BJ (cell line): ENCODE results near the gene PCSK2. TPM values are rescaled to one million over a fixed set of nuclear protein-coding genes. Genes with fewer than 3 reads are reported as not detected.

Experiments used
- CTCF ChIA-PET: fragments of 350-600 bp; formaldehyde crosslinking; extraction: SDS; loops from one replicate; lab custom pipeline; 2021; ENCODE audit warnings: antibody characterized with exemption, inconsistent platforms; lab: Yijun Ruan, JAX
- POLR2A ChIA-PET: fragments of 300-600 bp; sonication (Branson Sonifier 250); formaldehyde crosslinking; extraction: SDS; loops from one replicate; lab custom pipeline; 2021; ENCODE audit warnings: antibody characterized with exemption; lab: Charles Lee
- DNase-seq: peaks from one replicate; pipeline ENCODE4 v3.0.0-alpha.2; 2011; ENCODE audit warnings: low read depth
- H3K27me3 ChIP-seq: 2 replicates; pipeline ENCODE4 v1.6.0; 2011; ENCODE audit warnings: low read length; ENCODE audit not compliant: control insufficient read depth, insufficient read depth
- H3K36me3 ChIP-seq: 2 replicates; pipeline ENCODE4 v1.5.1; 2011; ENCODE audit warnings: low read length; ENCODE audit not compliant: control insufficient read depth, insufficient read depth
- H3K4me3 ChIP-seq: 2 replicates; pipeline ENCODE4 v1.5.1; 2011; ENCODE audit warnings: low read depth, mild to moderate bottlenecking, control low read depth, low read length
- CTCF ChIP-seq: IDR thresholded peaks from 2 replicates; pipeline ENCODE4 v1.5.1; 2011; ENCODE audit warnings: low read depth, mild to moderate bottlenecking, control low read depth, inconsistent platforms, low read length, moderate library complexity; ENCODE audit not compliant: insufficient read depth
- polyA plus RNA-seq: library from polyadenylated mRNA; depleted of rRNA; stranded (reverse); fragments of >200 nt; gene quantifications from 2 replicates; pipeline ENCODE4 v1.2.3, GENCODE V29; 2011

Gene PCSK2
- polyA plus RNA-seq, 1 experiment = not detected

- H3K27me3 ChIP-seq = 0 out of 2 replicates have a peak, but pooled peaks cover 1% of the 10 kb centered on the region
- no peak overlapping the region for H3K4me3 ChIP-seq
- ChIA-PET CTCF (interaction anchor here (1.7 kb wide), 1 partner anchor 637 kb away, joined by 7 read pairs; no protein-coding TSS in a partner anchor), POLR2A (no interaction called here)
- DNase-seq = no peak
- H3K36me3 ChIP-seq = no peaks in the 10 kb centered on the region
- no peak for TF ChIP-seq CTCF
Measured at GRCh38 chr20:17438436-17439039, 211.7 kb downstream of the PCSK2 start.

- DNase-seq = no peak
- POLR2A ChIA-PET = no interaction called here
- no peak for TF ChIP-seq CTCF
- Histone ChIP-seq H3K27me3 (0 out of 2 replicates have a peak, but pooled peaks cover 1% of the 10 kb centered on the region), H3K4me3 (no peak overlapping the region), H3K36me3 (no peaks in the 10 kb centered on the region)
- CTCF ChIA-PET = no interaction called here
Measured at GRCh38 chr20:17439616-17440296, 212.9 kb downstream of the PCSK2 start.

- no peak for TF ChIP-seq CTCF
- H3K4me3 ChIP-seq = no peak overlapping the region
- ChIA-PET CTCF (interaction anchor here (1.0 to 2.6 kb wide), 2 partner anchors 10 to 638 kb away, joined by 3 to 15 read pairs; no protein-coding TSS in a partner anchor), POLR2A (no interaction called here)
- DNase-seq = no peak
- H3K36me3 ChIP-seq = no peaks in the 10 kb centered on the region
- H3K27me3 ChIP-seq = peaks cover 1% of the 10 kb centered on the region; the same call in 1 of the 2 replicates
Measured at GRCh38 chr20:17441745-17442144, 214.9 kb downstream of the PCSK2 start.

GRCh38 chr20:17442588-17442987, 215.7 kb downstream of the PCSK2 start:
- DNase-seq = no peak
- CTCF ChIA-PET = interaction anchor here (0.8 to 2.6 kb wide), 3 partner anchors 11 to 641 kb away, joined by 4 to 15 read pairs (median 8); no protein-coding TSS in a partner anchor

More at GRCh38 chr20:17442588-17442987, 215.7 kb downstream of the PCSK2 start:
- H3K4me3 ChIP-seq = no peak overlapping the region
- no peaks in the 10 kb centered on the region for H3K36me3 ChIP-seq
- POLR2A ChIA-PET = no interaction called here
- H3K27me3 ChIP-seq = peaks cover 1% of the 10 kb centered on the region; the same call in 1 of the 2 replicates
- peak; percentile 10; the same call in 1 of the 2 replicates for TF ChIP-seq CTCF
